Glutamatergic neuron (in vitro differentiated cells): ENCODE data around the gene CLSTN2. TPM values are rescaled to one million over a fixed set of nuclear protein-coding genes. Genes with fewer than 3 reads are reported as not detected.

Experiments used
- DNase-seq: peaks from one replicate; pipeline ENCODE4 v3.0.0; 2022
- H3K27ac Mint-ChIP-seq: one replicate; pipeline ENCODE4 v1.8.0; 2020; ENCODE audit warnings: mild to moderate bottlenecking, mixed read lengths, inconsistent platforms; ENCODE audit not compliant: unreplicated experiment
- H3K27me3 Mint-ChIP-seq: one replicate; pipeline ENCODE4 v1.8.0; 2020; ENCODE audit warnings: mild to moderate bottlenecking, moderate library complexity, mixed read lengths, inconsistent platforms; ENCODE audit not compliant: unreplicated experiment
- H3K36me3 Mint-ChIP-seq: one replicate; pipeline ENCODE4 v1.8.0; 2020; ENCODE audit warnings: mild to moderate bottlenecking, mixed read lengths, inconsistent platforms; ENCODE audit not compliant: unreplicated experiment
- H3K4me1 Mint-ChIP-seq: one replicate; pipeline ENCODE4 v1.8.0; 2020; ENCODE audit warnings: mild to moderate bottlenecking, low read depth, mixed read lengths, inconsistent platforms; ENCODE audit not compliant: unreplicated experiment
- H3K4me3 Mint-ChIP-seq: one replicate; pipeline ENCODE4 v1.8.0; 2020; ENCODE audit warnings: mild to moderate bottlenecking, mixed read lengths, inconsistent platforms; ENCODE audit not compliant: unreplicated experiment
- H3K9me3 Mint-ChIP-seq: one replicate; pipeline ENCODE4 v1.8.0; 2020; ENCODE audit warnings: mild to moderate bottlenecking, moderate library complexity, mixed read lengths, inconsistent platforms; ENCODE audit not compliant: unreplicated experiment
- CTCF ChIP-seq: fragments of 200-600 bp; sonication (generic); IDR thresholded peaks from one replicate; pipeline ENCODE4 v1.5.0; 2021; ENCODE audit not compliant: partially characterized antibody, unreplicated experiment
- total RNA-seq: library from RNA; stranded (reverse); fragmentation: NEBNext Ultra II Directional; extraction: Animal tissue kit (Norgen Biotek cat#: 25700); gene quantifications from one replicate; pipeline ENCODE4 v1.2.1, GENCODE V29; 2021; ENCODE audit not compliant: unreplicated experiment

Gene CLSTN2
- total RNA-seq, 1 donor from 2014 or later, result 3.1 TPM

GRCh38 chr3:140292684-140293083, 357.7 kb downstream of the CLSTN2 start:
- no peak for DNase-seq
- H3K9me3 Mint-ChIP-seq, result peaks cover 2% of the 10 kb centered on the region
- no peak for TF ChIP-seq CTCF
- peaks cover 2% of the 10 kb centered on the region for H3K27me3 Mint-ChIP-seq
- no peak overlapping the region for H3K27ac Mint-ChIP-seq
- peaks cover 8% of the 10 kb centered on the region for H3K36me3 Mint-ChIP-seq
- no peak overlapping the region for H3K4me3 Mint-ChIP-seq
- no peaks in the 10 kb centered on the region for H3K4me1 Mint-ChIP-seq

GRCh38 chr3:140294058-140294457, 359.1 kb downstream of the CLSTN2 start:
- TF ChIP-seq CTCF, result no peak
- Mint-ChIP-seq H3K9me3 (peaks cover 2% of the 10 kb centered on the region), H3K27ac (no peak overlapping the region), H3K36me3 (peaks cover 8% of the 10 kb centered on the region), H3K27me3 (peaks cover 2% of the 10 kb centered on the region), H3K4me1 (no peaks in the 10 kb centered on the region), H3K4me3 (no peak overlapping the region)
- DNase-seq, result no peak

GRCh38 chr3:140296796-140297352, 361.9 kb downstream of the CLSTN2 start:
- H3K9me3 Mint-ChIP-seq, result no peaks in the 10 kb centered on the region
- H3K27ac Mint-ChIP-seq, result no peak overlapping the region
- no peaks in the 10 kb centered on the region for H3K4me1 Mint-ChIP-seq
- DNase-seq, result no peak
- peaks cover 5% of the 10 kb centered on the region for H3K36me3 Mint-ChIP-seq
- peaks cover 2% of the 10 kb centered on the region for H3K27me3 Mint-ChIP-seq
- no peak overlapping the region for H3K4me3 Mint-ChIP-seq
- TF ChIP-seq CTCF, result no peak

- TF ChIP-seq CTCF, result no peak
- DNase-seq, result no peak
- Mint-ChIP-seq H3K4me1 (no peaks in the 10 kb centered on the region), H3K9me3 (no peaks in the 10 kb centered on the region), H3K27ac (no peak overlapping the region), H3K36me3 (no peaks in the 10 kb centered on the region), H3K27me3 (peaks cover 2% of the 10 kb centered on the region), H3K4me3 (no peak overlapping the region)
These were observed 363.1 kb downstream of the CLSTN2 start for GRCh38 chr3:140298043-140298442.

- H3K36me3 Mint-ChIP-seq, result no peaks in the 10 kb centered on the region
- H3K4me3 Mint-ChIP-seq, result no peak overlapping the region
- no peak for DNase-seq
- H3K9me3 Mint-ChIP-seq, result no peaks in the 10 kb centered on the region
- H3K27me3 Mint-ChIP-seq, result peaks cover 2% of the 10 kb centered on the region
- H3K27ac Mint-ChIP-seq, result no peak overlapping the region
- H3K4me1 Mint-ChIP-seq, result no peaks in the 10 kb centered on the region
- no peak for TF ChIP-seq CTCF
These were observed 363.6 kb downstream of the CLSTN2 start for GRCh38 chr3:140298569-140299070.
